Daoy (cell line): ENCODE data around the gene FREY1. TPM values are rescaled to one million over a fixed set of nuclear protein-coding genes. Genes with fewer than 3 reads are reported as not detected.

Source experiments
- DNase-seq: peaks from one replicate; pipeline ENCODE4 v3.0.0-alpha.2; 2015; ENCODE audit warnings: low read depth
- total RNA-seq: library from RNA; depleted of rRNA; stranded (reverse); fragments of >200 nt; shearing (Covaris generic); gene quantifications from 2 replicates; pipeline ENCODE4 v1.2.3, GENCODE V29; 2014

FREY1 gene
- total RNA-seq, 1 experiment from 2014 or later = 0.23 TPM

DNA sequence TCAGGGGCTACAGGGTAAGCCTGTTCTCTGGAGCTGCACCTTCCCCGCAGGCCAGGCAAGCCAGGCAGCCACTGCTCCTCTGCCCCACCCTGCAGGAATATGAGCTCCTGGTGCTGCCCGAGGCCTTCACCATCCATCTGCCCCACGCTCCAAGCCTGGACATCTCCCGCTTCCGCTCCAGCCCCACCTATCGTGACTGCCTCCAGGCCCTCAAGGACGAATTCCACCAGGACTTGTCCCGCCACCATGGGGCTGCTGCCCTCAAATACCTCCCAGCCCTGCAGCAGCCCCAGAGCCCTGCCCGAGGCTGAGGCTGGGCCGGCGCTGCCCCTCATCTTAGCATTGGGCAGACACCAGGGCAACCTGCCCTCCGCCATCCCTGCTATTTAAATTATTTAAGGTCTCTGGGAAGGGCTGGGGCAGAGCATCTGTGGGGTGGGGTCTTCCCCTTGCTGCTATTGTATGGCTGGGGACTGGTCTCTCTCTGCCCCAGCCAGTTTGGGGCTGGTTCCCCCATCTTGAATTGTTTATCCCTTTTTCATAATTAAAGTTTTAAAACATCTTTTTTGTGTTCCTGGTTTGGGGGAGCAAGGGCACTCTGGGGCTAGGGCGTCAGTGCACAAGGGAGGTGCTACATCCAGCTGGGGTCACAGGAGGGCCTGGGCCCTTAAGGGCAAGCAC, 21.6 kb upstream of the FREY1 start:
- no peak for DNase-seq

- no peak for DNase-seq
Observed at GRCh38 chr11:45927684-45928413, 20.8 kb upstream of the FREY1 start.

DNA sequence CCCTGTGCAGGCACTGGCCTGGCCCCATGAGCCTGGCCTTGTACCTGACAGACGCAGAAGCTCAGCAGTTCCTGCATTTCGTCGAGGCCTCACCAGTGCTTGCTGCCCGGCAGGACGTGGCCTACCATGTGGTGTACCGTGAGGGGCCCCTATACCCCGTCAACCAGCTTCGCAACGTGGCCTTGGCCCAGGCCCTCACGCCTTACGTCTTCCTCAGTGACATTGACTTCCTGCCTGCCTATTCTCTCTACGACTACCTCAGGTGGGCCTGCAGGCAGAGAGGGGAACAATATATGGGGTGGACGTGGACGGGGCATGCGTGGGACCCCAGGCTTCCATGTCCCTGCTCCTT, 20.2 kb upstream of the FREY1 start:
- no peak for DNase-seq

GRCh38 chr11:45926536-45927331, 19.7 kb upstream of the FREY1 start:
- no peak for DNase-seq

DNA sequence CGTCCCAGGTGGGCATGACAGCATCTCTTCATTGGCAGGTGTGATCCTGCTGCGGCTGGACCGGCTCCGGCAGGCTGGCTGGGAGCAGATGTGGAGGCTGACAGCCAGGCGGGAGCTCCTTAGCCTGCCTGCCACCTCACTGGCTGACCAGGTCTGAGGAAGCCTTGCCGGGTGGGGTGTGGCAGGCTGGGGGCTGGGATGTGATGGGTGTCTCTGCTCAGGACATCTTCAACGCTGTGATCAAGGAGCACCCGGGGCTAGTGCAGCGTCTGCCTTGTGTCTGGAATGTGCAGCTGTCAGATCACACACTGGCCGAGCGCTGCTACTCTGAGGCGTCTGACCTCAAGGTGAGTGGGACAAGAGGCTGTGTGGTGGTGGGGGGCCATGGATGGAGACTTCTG, 18.9 kb upstream of the FREY1 start:
- DNase-seq = no peak

- DNase-seq = no peak
Observed at GRCh38 chr11:45925550-45925949, 18.5 kb upstream of the FREY1 start.

- DNase-seq = no peak
Observed at GRCh38 chr11:45924927-45925326, 17.9 kb upstream of the FREY1 start.

- DNase-seq = no peak
Observed at GRCh38 chr11:45924036-45924915, 17.2 kb upstream of the FREY1 start.

DNA sequence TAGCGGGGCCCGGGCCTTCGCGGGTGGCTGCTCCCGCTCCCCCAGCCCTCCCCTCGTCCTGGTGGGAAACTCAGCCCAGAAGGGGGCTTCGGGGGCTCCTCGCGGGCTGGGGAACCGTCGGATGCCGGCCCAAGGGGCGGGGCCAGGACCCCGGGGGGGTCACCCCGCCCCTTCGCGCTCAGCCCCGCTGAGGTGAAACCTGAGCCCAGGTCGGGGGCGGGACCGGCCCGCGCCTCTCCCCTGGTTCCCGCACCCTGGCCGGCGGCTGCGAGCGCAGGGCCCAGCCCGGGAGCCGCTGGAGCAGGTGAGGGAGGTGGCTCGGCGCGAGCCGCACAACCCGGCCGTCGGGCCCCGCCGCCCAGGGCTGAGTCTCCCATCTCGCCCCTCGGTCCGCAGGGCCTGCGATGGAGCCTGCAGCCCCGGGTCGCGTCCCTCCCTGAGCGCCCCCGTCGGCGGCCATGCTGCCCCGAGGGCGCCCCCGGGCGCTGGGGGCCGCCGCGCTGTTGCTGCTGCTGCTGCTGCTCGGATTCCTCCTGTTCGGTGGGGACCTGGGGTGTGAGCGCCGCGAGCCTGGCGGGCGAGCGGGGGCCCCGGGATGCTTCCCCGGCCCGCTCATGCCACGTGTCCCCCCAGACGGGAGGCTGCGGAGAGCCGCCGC, 15.5 kb upstream of the FREY1 start, which contains the start of gene LARGE2:
Gene LARGE2 (plus strand): TSS at position 232 of the 658 bp plus-strand sequence. CDS start 227 bp downstream, at position 459.
- DNase-seq = no peak

GRCh38 chr11:45921561-45922424, 14.7 kb upstream of the FREY1 start:
- no peak for DNase-seq

GRCh38 chr11:45920531-45921477, 13.7 kb upstream of the FREY1 start:
- DNase-seq = no peak

- no peak for DNase-seq
Observed at GRCh38 chr11:45919806-45920530, 12.9 kb upstream of the FREY1 start.

- DNase-seq = no peak
Observed at GRCh38 chr11:45918962-45919675, 12.0 kb upstream of the FREY1 start.

DNA sequence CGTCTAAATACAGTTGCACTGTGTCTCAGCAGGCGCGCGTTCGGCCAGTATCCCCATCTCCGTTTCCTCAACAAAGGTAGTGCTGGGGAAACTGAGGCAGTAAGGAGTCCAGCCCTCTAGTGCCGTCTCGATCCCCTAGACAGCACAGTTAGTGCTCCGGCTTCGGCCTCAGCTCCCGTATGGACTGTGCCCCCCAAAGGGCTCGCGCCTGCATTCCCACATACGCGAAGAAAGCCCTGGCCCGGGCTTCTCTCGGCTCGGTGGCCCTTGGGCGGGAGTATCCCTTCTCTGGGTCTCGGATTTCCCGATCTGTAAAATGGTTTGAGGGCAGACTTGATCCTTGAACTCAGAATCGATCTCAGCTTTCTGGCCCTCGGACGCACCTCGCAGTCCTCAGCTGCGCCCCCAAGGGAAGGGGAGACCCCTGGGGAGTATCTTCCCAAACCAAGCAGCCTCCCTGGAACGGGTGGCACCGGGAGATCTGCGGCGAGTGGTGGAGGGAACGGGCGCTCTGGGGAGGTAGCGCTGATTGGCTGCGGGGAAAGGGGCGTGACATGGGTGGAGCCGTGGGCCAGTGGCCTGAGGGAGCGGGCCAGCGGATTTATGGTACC, 11.4 kb upstream of the FREY1 start:
- DNase-seq = peak; percentile 86

DNA sequence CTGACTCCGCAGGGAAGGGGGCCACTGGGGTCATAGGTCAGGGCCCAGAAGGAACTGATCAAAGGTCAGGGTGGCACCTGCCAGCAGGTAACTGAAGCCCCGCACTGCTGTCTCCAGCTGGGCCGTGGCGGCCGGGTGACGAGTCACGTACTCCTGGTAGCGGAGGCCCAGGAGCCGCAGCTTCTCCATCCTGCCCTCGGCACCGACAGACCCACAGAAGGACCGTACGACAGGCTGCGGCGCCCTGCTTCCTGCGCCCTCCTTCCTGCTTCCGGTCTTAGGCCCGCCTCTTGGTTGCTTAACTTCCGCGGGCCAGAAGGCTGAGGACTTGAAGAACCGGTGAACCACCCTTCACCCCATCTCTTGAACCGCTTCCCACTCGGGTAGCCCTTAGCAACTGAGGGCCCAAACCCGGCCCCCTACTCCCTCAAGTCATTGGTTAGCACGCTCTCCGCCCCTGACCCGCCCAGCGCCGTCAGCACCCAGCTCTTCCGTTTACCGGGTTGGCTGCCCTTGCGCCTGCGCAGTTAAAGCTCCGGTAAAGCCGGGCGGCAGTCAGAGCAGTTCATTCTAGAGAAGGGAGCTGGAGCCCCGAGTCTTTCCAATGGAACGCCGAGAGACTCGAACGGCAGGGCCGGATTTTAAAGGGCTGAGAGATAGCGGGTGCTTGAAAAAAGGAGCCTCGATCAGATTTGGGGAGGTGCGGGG, 10.7 kb upstream of the FREY1 start, which contains the start of gene PEX16:
Gene PEX16 (minus strand): TSS at position 255 of the 708 bp plus-strand sequence. CDS start 66 bp downstream, at position 189.
- peak; percentile 99 for DNase-seq

DNA sequence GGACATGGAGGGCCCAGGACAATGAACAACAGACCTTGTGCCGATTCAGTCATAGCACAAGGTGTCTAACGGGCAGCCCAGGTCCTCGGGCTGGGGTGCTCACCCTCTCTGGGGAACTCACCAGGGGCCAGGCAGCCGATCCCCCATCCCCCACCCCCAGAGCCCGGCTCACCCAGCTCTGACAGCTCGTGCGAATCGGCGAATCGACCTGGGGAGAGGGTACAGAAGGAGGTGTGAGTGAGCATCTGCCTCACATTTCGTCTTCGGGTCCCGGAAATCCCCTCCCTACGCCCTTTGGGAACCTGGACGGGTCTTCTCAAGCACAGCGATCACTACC, 10.2 kb upstream of the FREY1 start:
- no peak for DNase-seq
